Left lung (tissue), 10 donors: ENCODE measurements around the gene FLRT3. TPM values are rescaled to one million over a fixed set of nuclear protein-coding genes. Genes with fewer than 3 reads are reported as not detected.

Experiments used
- ATAC-seq: fragments of 200-7000 bp; cut with Tn5 transposase; one replicate; pipeline ENCODE4 v1.9.1; 2020; ENCODE audit warnings: moderate library complexity
- DNase-seq, 4 donors: peaks; one replicate each; pipeline ENCODE4 v3.0.0-alpha.2; 2013 to 2020
- H3K27ac ChIP-seq, 2 donors: fragments of 200-600 bp; sonication (generic) in 1 of 2; one replicate each; pipeline versions ENCODE4 v1.5.0 to v1.8.0; 2020 to 2021
- H3K27me3 ChIP-seq, 2 donors: fragments of 200-600 bp; sonication (generic) in 1 of 2; one replicate each; pipeline versions ENCODE4 v1.5.0 to v1.8.0; 2020 to 2021
- H3K36me3 ChIP-seq, 2 donors: fragments of 200-600 bp; sonication (generic) in 1 of 2; one replicate each; pipeline versions ENCODE4 v1.5.0 to v1.8.0; 2020 to 2021
- H3K4me1 ChIP-seq, 2 donors: fragments of 200-600 bp; one replicate each; pipeline ENCODE4 v1.8.0; 2021
- H3K4me3 ChIP-seq, 2 donors: fragments of 200-600 bp; sonication (generic) in 1 of 2; one replicate each; pipeline versions ENCODE4 v1.5.0 to v1.8.0; 2020 to 2021; ENCODE audit warnings: mild to moderate bottlenecking in 1 of 2
- H3K9me3 ChIP-seq, 2 donors: fragments of 200-600 bp; sonication (generic) in 1 of 2; one replicate each; pipeline versions ENCODE4 v1.5.0 to v1.8.0; 2020 to 2021
- CTCF ChIP-seq, 2 donors: fragments of 200-600 bp; sonication (generic) in 1 of 2; IDR thresholded peaks; one replicate each; pipeline versions ENCODE4 v1.5.0 to v1.8.0; 2021; ENCODE audit warnings: antibody characterized with exemption in 2 of 2
- intact Hi-C, 2 donors: fragments of 100-400 bp; cut with DNase I; formaldehyde crosslinking; loops; one replicate each; pipeline versions ENCODE4 v1.11.2 to v1.14.2; 2022
- polyA plus RNA-seq, 6 donors: library from polyadenylated mRNA; unstranded; fragments of 120-200 nt; gene quantifications; one replicate each; pipeline ENCODE4 v1.2.1, GENCODE V29; 2013; ENCODE audit not compliant: insufficient read length in 6 of 6
- total RNA-seq, 2 donors: library from RNA; stranded (reverse); fragmentation: NEBNext Ultra II Directional; extraction: Animal tissue kit (Norgen Biotek cat#: 25700); gene quantifications; one replicate each; pipeline ENCODE4 v1.2.1, GENCODE V29; 2021
- donor health status: DM: no; HTN: yes; CAD: no.
- donor health status: DM: no; HTN: no; CAD: no.

Gene FLRT3
- total and polyA plus RNA-seq, 8 donors: 14.5 to 124 (median 19.6) TPM

DNA sequence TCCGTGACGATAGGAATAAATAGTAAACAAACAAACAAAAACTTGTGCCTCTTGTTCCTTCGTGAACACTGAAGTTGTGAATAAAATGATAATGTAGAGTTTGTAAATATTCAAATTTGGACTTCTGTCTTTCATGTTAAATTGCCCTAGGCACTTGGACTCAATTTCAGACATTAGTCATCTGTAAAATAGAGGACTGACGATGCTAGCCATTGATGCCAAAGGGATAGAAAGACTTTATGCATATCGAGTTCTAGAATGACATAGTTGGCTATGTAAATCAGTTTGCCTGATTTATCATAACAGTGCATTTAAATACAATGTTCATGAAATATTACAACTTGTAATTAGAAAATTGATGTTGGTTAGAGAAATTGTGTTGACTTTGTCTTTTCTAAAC is 45.9 kb upstream of the FLRT3 start:
- H3K27me3 ChIP-seq: no peaks in the 10 kb centered on the region
- TF ChIP-seq CTCF (IDR thresholded peaks at IDR 0.05): no peak
- ATAC-seq: no peak
- DNase-seq: no peak
- intact Hi-C loops: no loop called here
- no peak overlapping the region for H3K4me3 ChIP-seq
- peaks cover 0 to 21% of the 10 kb centered on the region in 2 donors for H3K9me3 ChIP-seq
- no peak overlapping the region for H3K27ac ChIP-seq
- peaks cover 0 to 4% of the 10 kb centered on the region in 2 donors for H3K4me1 ChIP-seq
- no peaks in the 10 kb centered on the region for H3K36me3 ChIP-seq

GRCh38 chr20:14378326-14378725 is 40.9 kb upstream of the FLRT3 start:
- DNase-seq (no peak), ATAC-seq (no peak)
- H3K27me3 ChIP-seq: no peaks in the 10 kb centered on the region
- no peak overlapping the region for H3K4me3 ChIP-seq
- no peaks in the 10 kb centered on the region for H3K36me3 ChIP-seq
- H3K4me1 ChIP-seq: no peaks in the 10 kb centered on the region
- no peaks in the 10 kb centered on the region for H3K9me3 ChIP-seq
- H3K27ac ChIP-seq: no peak overlapping the region
- no peak for TF ChIP-seq CTCF (IDR thresholded peaks at IDR 0.05)
- intact Hi-C loops: no loop called here

DNA sequence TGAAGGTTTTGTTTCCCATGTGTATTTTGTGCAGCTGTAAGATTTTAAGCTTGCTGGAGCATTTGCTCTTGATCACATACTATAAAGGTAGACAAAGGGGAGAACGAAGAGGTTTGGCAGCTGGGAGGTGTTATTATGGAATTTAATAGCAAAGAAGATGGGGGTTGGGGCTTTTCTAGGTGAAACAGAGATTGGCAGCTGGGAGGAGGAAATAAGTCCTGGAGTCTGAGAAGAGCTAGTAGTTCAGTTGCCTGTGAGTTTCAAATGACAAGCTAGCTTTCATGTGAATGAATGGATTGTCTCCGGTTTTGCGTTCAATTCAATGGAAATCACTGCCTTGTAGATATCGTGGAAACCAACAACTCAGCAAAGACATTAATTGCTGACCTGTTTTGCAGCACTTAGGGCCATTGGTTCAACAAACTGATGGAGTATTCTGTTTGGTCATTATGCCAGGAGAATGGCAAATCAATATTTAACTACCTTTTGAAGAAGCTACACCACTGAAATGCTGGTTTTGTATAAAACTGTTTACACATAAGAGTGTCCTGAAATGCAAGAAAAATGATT is 38.1 kb upstream of the FLRT3 start:
- Histone ChIP-seq H3K4me3 (no peak overlapping the region), H3K27me3 (no peaks in the 10 kb centered on the region), H3K4me1 (no peaks in the 10 kb centered on the region), H3K36me3 (no peaks in the 10 kb centered on the region), H3K9me3 (no peaks in the 10 kb centered on the region), H3K27ac (no peak overlapping the region)
- DNase-seq (no peak), ATAC-seq (no peak)
- TF ChIP-seq CTCF (IDR thresholded peaks at IDR 0.05): no peak
- intact Hi-C loops: no loop called here

DNA sequence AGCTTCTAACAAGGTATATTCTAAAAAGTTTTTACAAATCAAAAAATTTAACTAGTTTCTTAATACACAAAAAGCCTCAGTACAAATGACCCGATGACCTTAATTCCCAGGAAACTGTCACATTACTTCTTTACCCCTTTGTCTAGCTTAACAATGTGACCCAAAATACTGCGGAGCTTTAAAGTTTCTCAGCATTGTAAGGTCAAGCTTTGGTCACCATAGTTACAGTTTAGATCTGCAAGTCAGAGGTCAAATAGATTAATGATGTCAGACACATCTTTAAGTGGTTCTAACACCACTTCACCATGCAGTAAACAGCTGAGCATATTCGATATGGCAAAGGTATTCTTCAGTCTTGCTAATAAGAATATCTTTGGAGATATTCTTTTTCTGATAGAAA is 36.8 kb upstream of the FLRT3 start:
- Histone ChIP-seq H3K27ac (no peak overlapping the region), H3K4me1 (no peaks in the 10 kb centered on the region), H3K4me3 (no peak overlapping the region), H3K36me3 (no peaks in the 10 kb centered on the region), H3K9me3 (no peaks in the 10 kb centered on the region), H3K27me3 (no peaks in the 10 kb centered on the region)
- ATAC-seq (no peak), DNase-seq (no peak)
- intact Hi-C loops: no loop called here
- no peak for TF ChIP-seq CTCF (IDR thresholded peaks at IDR 0.05)

DNA sequence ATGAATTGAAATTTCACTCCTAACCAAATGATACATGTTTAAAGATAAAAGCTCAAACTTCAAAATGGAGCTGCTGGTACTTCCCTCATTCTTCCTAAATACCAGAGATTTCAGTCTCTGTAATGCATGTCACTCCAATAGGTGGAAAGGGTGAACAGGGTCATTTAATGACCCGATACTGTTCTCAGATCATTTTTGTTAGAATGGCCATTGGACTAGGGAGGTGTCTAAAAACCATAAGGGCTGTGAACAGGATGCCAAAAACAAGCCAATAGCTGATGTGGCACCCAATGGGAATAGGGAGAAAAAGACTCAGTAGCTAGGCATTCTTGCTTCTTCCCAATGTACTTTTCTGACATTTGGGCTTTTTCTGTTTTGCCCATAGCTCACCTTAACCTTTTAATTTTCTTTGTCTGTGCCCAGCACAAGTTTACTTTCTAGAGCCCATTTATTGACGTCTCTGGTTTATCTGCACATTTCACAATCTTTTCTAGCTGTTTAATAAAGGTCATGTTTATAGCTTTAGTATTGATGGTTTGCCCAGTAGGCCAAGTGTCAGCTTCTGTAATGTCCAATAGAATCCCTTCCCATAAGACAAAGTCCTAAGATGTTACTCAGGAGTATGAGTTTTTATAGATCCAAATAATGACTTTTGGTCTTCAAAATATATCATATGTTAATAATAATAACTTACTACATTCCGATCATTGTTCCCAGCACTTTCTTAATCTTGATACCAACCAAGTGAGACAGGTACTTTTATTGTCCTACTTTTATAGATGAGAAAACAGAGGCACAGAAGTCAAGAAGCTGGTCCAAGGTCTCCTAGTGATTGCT is 24.3 kb upstream of the FLRT3 start:
- Histone ChIP-seq H3K27ac (no peak overlapping the region), H3K9me3 (peaks cover 0 to 33% of the 10 kb centered on the region in 2 donors), H3K4me3 (no peak overlapping the region), H3K27me3 (no peaks in the 10 kb centered on the region), H3K4me1 (no peaks in the 10 kb centered on the region), H3K36me3 (no peaks in the 10 kb centered on the region)
- intact Hi-C loops: no loop called here
- ATAC-seq (no peak), DNase-seq (no peak)
- no peak for TF ChIP-seq CTCF (IDR thresholded peaks at IDR 0.05)
